Tibial artery (tissue), 4 donors: Measurements from ENCODE around the gene SPRING1.

Source experiments
- DNase-seq, 2 donors: peaks; one replicate each; pipeline ENCODE4 v3.0.0-alpha.2; 2019
- H3K27ac ChIP-seq, 2 donors: fragments of 200-600 bp; sonication (generic) in 1 of 2; 1 replicate in 1 of 2; 2 replicates in 1 of 2; pipeline ENCODE4 v1.5.1; 2018 to 2019; ENCODE audit warnings: mild to moderate bottlenecking in 1 of 2
- H3K27me3 ChIP-seq, 2 donors: fragments of 200-600 bp; sonication (generic) in 1 of 2; one replicate each; pipeline versions ENCODE4 v1.5.1 to v1.6.0; 2016 to 2019
- H3K36me3 ChIP-seq, 3 donors: fragments of 200-600 bp; sonication (generic) in 2 of 3; one replicate each; pipeline ENCODE4 v1.5.1; 2016 to 2019; ENCODE audit warnings: mild to moderate bottlenecking in 2 of 3
- H3K4me1 ChIP-seq, 4 donors: fragments of 200-600 bp; sonication (generic) in 2 of 4; 1 replicate in 3 of 4; 2 replicates in 1 of 4; pipeline ENCODE4 v1.5.1; 2016 to 2019
- H3K4me3 ChIP-seq, 2 donors: fragments of 200-600 bp; sonication (generic) in 1 of 2; 1 replicate in 1 of 2; 2 replicates in 1 of 2; pipeline ENCODE4 v1.5.1; 2018 to 2019; ENCODE audit warnings: mild to moderate bottlenecking in 2 of 2
- H3K9me3 ChIP-seq, 3 donors: fragments of 200-600 bp; sonication (generic) in 1 of 3; one replicate each; pipeline ENCODE4 v1.5.1; 2016 to 2019
- intact Hi-C: fragments of 100-400 bp; cut with DNase I; formaldehyde crosslinking; loops from one replicate; pipeline ENCODE4 v1.15.0; 2023; ENCODE audit warnings: low total_unique reads
- TF ChIP-seq, protein P1 (sequence below), 2 experiments: fragments of 200-600 bp in 1 of 2; fragments of 450-650 bp in 1 of 2; IDR thresholded peaks; one replicate each; pipeline ENCODE4 v1.5.1; 2017 to 2019; ENCODE audit warnings: antibody characterized with exemption in 2 of 2, mild to moderate bottlenecking in 1 of 2, moderate library complexity in 1 of 2

The SPRING1 gene

GRCh38 chr12:116777245-116777644, 39.4 kb upstream of the SPRING1 start:
- intact Hi-C loops = no loop called here
- DNase-seq = no peak
- Histone ChIP-seq H3K27ac (no peak overlapping the region), H3K36me3 (peaks cover 0 to 10% (median 0%) of the 10 kb centered on the region in 3 donors), H3K9me3 (no peaks in the 10 kb centered on the region), H3K4me3 (no peak overlapping the region), H3K27me3 (no peaks in the 10 kb centered on the region), H3K4me1 (no peaks in the 10 kb centered on the region)
- TF ChIP-seq, protein P1, sequence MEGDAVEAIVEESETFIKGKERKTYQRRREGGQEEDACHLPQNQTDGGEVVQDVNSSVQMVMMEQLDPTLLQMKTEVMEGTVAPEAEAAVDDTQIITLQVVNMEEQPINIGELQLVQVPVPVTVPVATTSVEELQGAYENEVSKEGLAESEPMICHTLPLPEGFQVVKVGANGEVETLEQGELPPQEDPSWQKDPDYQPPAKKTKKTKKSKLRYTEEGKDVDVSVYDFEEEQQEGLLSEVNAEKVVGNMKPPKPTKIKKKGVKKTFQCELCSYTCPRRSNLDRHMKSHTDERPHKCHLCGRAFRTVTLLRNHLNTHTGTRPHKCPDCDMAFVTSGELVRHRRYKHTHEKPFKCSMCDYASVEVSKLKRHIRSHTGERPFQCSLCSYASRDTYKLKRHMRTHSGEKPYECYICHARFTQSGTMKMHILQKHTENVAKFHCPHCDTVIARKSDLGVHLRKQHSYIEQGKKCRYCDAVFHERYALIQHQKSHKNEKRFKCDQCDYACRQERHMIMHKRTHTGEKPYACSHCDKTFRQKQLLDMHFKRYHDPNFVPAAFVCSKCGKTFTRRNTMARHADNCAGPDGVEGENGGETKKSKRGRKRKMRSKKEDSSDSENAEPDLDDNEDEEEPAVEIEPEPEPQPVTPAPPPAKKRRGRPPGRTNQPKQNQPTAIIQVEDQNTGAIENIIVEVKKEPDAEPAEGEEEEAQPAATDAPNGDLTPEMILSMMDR (IDR thresholded peaks at IDR 0.05) = no peak

- H3K4me3 ChIP-seq = no peak overlapping the region
- TF ChIP-seq, protein P1 (IDR thresholded peaks at IDR 0.05) = no peak
- H3K9me3 ChIP-seq = no peaks in the 10 kb centered on the region
- no peaks in the 10 kb centered on the region for H3K27me3 ChIP-seq
- no peak for DNase-seq
- intact Hi-C loops = no loop called here
- peaks cover 0 to under 1% (median 0%) of the 10 kb centered on the region in 3 donors for H3K36me3 ChIP-seq
- H3K27ac ChIP-seq = no peak overlapping the region
- no peaks in the 10 kb centered on the region for H3K4me1 ChIP-seq
Measured at GRCh38 chr12:116774020-116774419, 36.2 kb upstream of the SPRING1 start.

- no peak overlapping the region for H3K4me3 ChIP-seq
- no peaks in the 10 kb centered on the region for H3K4me1 ChIP-seq
- intact Hi-C loops = no loop called here
- H3K27ac ChIP-seq = no peak overlapping the region
- DNase-seq = no peak
- no peaks in the 10 kb centered on the region for H3K27me3 ChIP-seq
- H3K36me3 ChIP-seq = no peaks in the 10 kb centered on the region
- no peaks in the 10 kb centered on the region for H3K9me3 ChIP-seq
- TF ChIP-seq, protein P1 (IDR thresholded peaks at IDR 0.05) = no peak
Measured at GRCh38 chr12:116773276-116773731, 35.4 kb upstream of the SPRING1 start.

GRCh38 chr12:116771651-116772050, 33.8 kb upstream of the SPRING1 start:
- H3K4me3 ChIP-seq = no peak overlapping the region
- no peaks in the 10 kb centered on the region for H3K9me3 ChIP-seq
- TF ChIP-seq, protein P1 (IDR thresholded peaks at IDR 0.05) = no peak
- H3K27ac ChIP-seq = no peak overlapping the region
- no peaks in the 10 kb centered on the region for H3K4me1 ChIP-seq
- intact Hi-C loops = no loop called here
- DNase-seq = no peak
- H3K27me3 ChIP-seq = no peaks in the 10 kb centered on the region
- no peaks in the 10 kb centered on the region for H3K36me3 ChIP-seq

DNA sequence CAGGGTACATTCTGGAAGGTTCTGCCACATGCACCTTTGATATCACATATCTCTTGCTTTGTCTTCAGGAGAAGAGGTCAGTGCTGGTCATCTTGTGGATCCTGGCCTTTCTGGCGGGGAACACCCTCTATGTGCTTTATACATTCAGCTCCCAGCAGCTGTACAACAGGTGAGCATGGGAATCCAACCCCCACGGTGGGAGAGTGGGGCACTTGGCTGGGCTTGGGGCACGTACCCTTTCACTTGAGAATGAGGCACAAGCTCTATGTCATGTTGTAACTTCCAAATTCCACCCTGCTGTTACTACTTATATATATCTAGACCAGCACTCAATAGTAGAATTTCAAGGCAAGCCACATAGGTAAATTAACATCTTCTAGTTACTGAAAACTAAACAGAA, 28.9 kb upstream of the SPRING1 start:
- Histone ChIP-seq H3K9me3 (no peaks in the 10 kb centered on the region), H3K4me3 (no peak overlapping the region), H3K36me3 (no peaks in the 10 kb centered on the region), H3K27ac (no peak overlapping the region), H3K27me3 (no peaks in the 10 kb centered on the region), H3K4me1 (no peaks in the 10 kb centered on the region)
- no peak for DNase-seq
- TF ChIP-seq, protein P1 (IDR thresholded peaks at IDR 0.05) = no peak
- intact Hi-C loops = no loop called here

GRCh38 chr12:116766285-116766684, 28.4 kb upstream of the SPRING1 start:
- Histone ChIP-seq H3K36me3 (no peaks in the 10 kb centered on the region), H3K27ac (no peak overlapping the region), H3K27me3 (no peaks in the 10 kb centered on the region), H3K9me3 (no peaks in the 10 kb centered on the region), H3K4me1 (no peaks in the 10 kb centered on the region), H3K4me3 (no peak overlapping the region)
- TF ChIP-seq, protein P1 (IDR thresholded peaks at IDR 0.05) = no peak
- intact Hi-C loops = no loop called here
- no peak for DNase-seq
